Thymus (tissue), 11 donors: ENCODE data around the gene CD164L2. TPM values are rescaled to one million over a fixed set of nuclear protein-coding genes. Genes with fewer than 3 reads are reported as not detected.

Experiments
- DNase-seq, 9 donors: peaks; one replicate each; pipeline ENCODE4 v3.0.0-alpha.2; 2013; ENCODE audit warnings: low spot score in 9 of 9, low read depth in 6 of 9, missing footprints in 1 of 9
- H3K27ac ChIP-seq, 2 donors: one replicate each; pipeline ENCODE4 v1.5.1; 2013; ENCODE audit warnings: control low read depth in 1 of 2, low read depth in 1 of 2, low read length in 1 of 2, mild to moderate bottlenecking in 1 of 2, moderate library complexity in 1 of 2
- H3K27me3 ChIP-seq, 2 donors: one replicate each; pipeline ENCODE4 v1.5.1; 2013; ENCODE audit warnings: low read length in 1 of 2; ENCODE audit not compliant: control insufficient read depth in 2 of 2, insufficient read depth in 1 of 2
- H3K36me3 ChIP-seq, 2 donors: one replicate each; pipeline ENCODE4 v1.5.1; 2013; ENCODE audit warnings: low read length in 1 of 2, mild to moderate bottlenecking in 1 of 2, moderate library complexity in 1 of 2; ENCODE audit not compliant: control insufficient read depth in 2 of 2, insufficient read depth in 2 of 2
- H3K4me1 ChIP-seq, 2 donors: one replicate each; pipeline ENCODE4 v1.5.1; 2013; ENCODE audit warnings: low read length in 2 of 2; ENCODE audit not compliant: control insufficient read depth in 2 of 2, insufficient read depth in 2 of 2
- H3K4me3 ChIP-seq, 2 donors: one replicate each; pipeline ENCODE4 v1.5.1; 2013; ENCODE audit warnings: low read length in 2 of 2, control low read depth in 1 of 2, mild to moderate bottlenecking in 1 of 2
- H3K9me3 ChIP-seq, 2 donors: one replicate each; pipeline ENCODE4 v1.5.1; 2013; ENCODE audit warnings: low read length in 1 of 2, mild to moderate bottlenecking in 1 of 2; ENCODE audit not compliant: control insufficient read depth in 2 of 2, insufficient read depth in 1 of 2
- WGBS: extraction: QIAGEN DNeasy Blood & Tissue Kit; methylation state at CpG from one replicate; pipeline ENCODE4 v1.1.7; 2013; 5-methylcytosine and 5-hydroxymethylcytosine counted together
- polyA plus RNA-seq: library from polyadenylated mRNA; stranded (reverse); fragments of 200-250 nt; gene quantifications from one replicate; pipeline ENCODE4 v1.2.3, GENCODE V29; 2013
- total RNA-seq: library from RNA; stranded (reverse); fragments of 120-200 nt; gene quantifications from one replicate; pipeline ENCODE4 v1.2.4, GENCODE V29; 2013
- donor health status: healthy.

CD164L2 gene
- total and polyA plus RNA-seq, 2 donors: 0.05 to 2.4 TPM

GRCh38 chr1:27372022-27372807 lies 10.9 kb downstream of the CD164L2 start:
- WGBS: 97% methylated on average over 19 of the region's 19 CpGs
- DNase-seq: no peak
- H3K27ac ChIP-seq: no peak overlapping the region
- H3K27me3 ChIP-seq: peaks cover 0 to 9% of the 10 kb centered on the region in 2 donors
- no peak overlapping the region for H3K4me3 ChIP-seq
- no peaks in the 10 kb centered on the region for H3K36me3 ChIP-seq
- H3K4me1 ChIP-seq: peaks cover 0 to 13% of the 10 kb centered on the region in 2 donors
- no peaks in the 10 kb centered on the region for H3K9me3 ChIP-seq

- no peak for DNase-seq
- H3K4me1 ChIP-seq: peaks cover 10 to 41% of the 10 kb centered on the region in 2 donors
- 45% methylated on average over 13 of the region's 13 CpGs for WGBS
- H3K27me3 ChIP-seq: peaks cover 0 to 32% of the 10 kb centered on the region in 2 donors
- H3K36me3 ChIP-seq: no peaks in the 10 kb centered on the region
- no peak overlapping the region for H3K4me3 ChIP-seq
- H3K9me3 ChIP-seq: peaks cover 0 to 7% of the 10 kb centered on the region in 2 donors
- H3K27ac ChIP-seq: no peak overlapping the region
These were observed 14.1 kb downstream of the CD164L2 start for GRCh38 chr1:27368869-27369582.

GRCh38 chr1:27367160-27367650 lies 15.9 kb downstream of the CD164L2 start:
- Histone ChIP-seq H3K4me3 (peak overlapping the region; percentile 40 to 57), H3K27ac (peak overlapping the region in 1 of 2 donors; percentile 50), H3K27me3 (peaks cover 0 to 32% of the 10 kb centered on the region in 2 donors), H3K9me3 (peaks cover 0 to 7% of the 10 kb centered on the region in 2 donors), H3K36me3 (no peaks in the 10 kb centered on the region), H3K4me1 (peaks cover 10 to 41% of the 10 kb centered on the region in 2 donors)
- DNase-seq: no peak
- 76% methylated on average over 8 of the region's 8 CpGs for WGBS

GRCh38 chr1:27366411-27367159 lies 16.5 kb downstream of the CD164L2 start, which contains the start of gene MAP3K6:
MAP3K6 (minus strand) TSS chr1:27366961; CDS start chr1:27366597, 364 bp downstream.
- Histone ChIP-seq H3K27me3 (peaks cover 0 to 37% of the 10 kb centered on the region in 2 donors), H3K9me3 (peaks cover 0 to 7% of the 10 kb centered on the region in 2 donors), H3K4me3 (peak within 1 kb of the TSS; percentile 46 to 57), H3K36me3 (no peaks in the 10 kb centered on the region), H3K4me1 (peaks cover 10 to 41% of the 10 kb centered on the region in 2 donors), H3K27ac (peak within 1 kb of the TSS; percentile 62 to 82)
- 2% methylated on average over 67 of the region's 67 CpGs for WGBS
- DNase-seq: peak in 1 of 9 donors; percentile 49

GRCh38 chr1:27366113-27366410 lies 17.1 kb downstream of the CD164L2 start:
- H3K4me1 ChIP-seq: peaks cover 10 to 43% of the 10 kb centered on the region in 2 donors
- WGBS: under 1% methylated on average over 30 of the region's 30 CpGs

GRCh38 chr1:27365372-27366112 lies 17.6 kb downstream of the CD164L2 start:
- Histone ChIP-seq H3K27ac (peak overlapping the region; percentile 62 to 82), H3K4me1 (peaks cover 10 to 48% of the 10 kb centered on the region in 2 donors), H3K9me3 (peaks cover 0 to 7% of the 10 kb centered on the region in 2 donors), H3K4me3 (peak overlapping the region; percentile 46 to 57), H3K36me3 (no peaks in the 10 kb centered on the region), H3K27me3 (peaks cover 0 to 47% of the 10 kb centered on the region in 2 donors)
- peak in 5 of 9 donors; percentile 64 to 82 (median 70) for DNase-seq
- WGBS: 7% methylated on average over 40 of the region's 40 CpGs

More at GRCh38 chr1:27366113-27366410, 17.1 kb downstream of the CD164L2 start:
- Histone ChIP-seq H3K27ac (peak overlapping the region; percentile 62 to 82), H3K27me3 (peaks cover 0 to 42% of the 10 kb centered on the region in 2 donors), H3K36me3 (no peaks in the 10 kb centered on the region), H3K9me3 (peaks cover 0 to 7% of the 10 kb centered on the region in 2 donors), H3K4me3 (peak overlapping the region; percentile 46 to 57)
- peak in 3 of 9 donors; percentile 50 to 69 (median 54) for DNase-seq

GRCh38 chr1:27364696-27365371 lies 18.3 kb downstream of the CD164L2 start:
- Histone ChIP-seq H3K4me1 (peaks cover 12 to 55% of the 10 kb centered on the region in 2 donors), H3K9me3 (peaks cover 0 to 10% of the 10 kb centered on the region in 2 donors), H3K36me3 (no peaks in the 10 kb centered on the region), H3K27ac (peak overlapping the region in 1 of 2 donors; percentile 2), H3K27me3 (peaks cover 0 to 52% of the 10 kb centered on the region in 2 donors), H3K4me3 (no peak overlapping the region)
- DNase-seq: no peak
- 86% methylated on average over 11 of the region's 11 CpGs for WGBS
